GM12892 (cell line): ENCODE measurements around the gene GNG11.

Experiments
- POLR2A ChIP-seq: IDR thresholded peaks from 2 replicates; pipeline ENCODE4 v1.6.1; 2011; ENCODE audit warnings: low read depth, low read length, control low read depth
- POLR2AphosphoS5 ChIP-seq: IDR thresholded peaks from 2 replicates; pipeline ENCODE4 v1.6.1; 2011; ENCODE audit warnings: low read depth, low read length, control low read depth
- TAF1 ChIP-seq: IDR thresholded peaks from 2 replicates; pipeline ENCODE4 v1.6.1; 2011; ENCODE audit warnings: low read depth, mild to moderate bottlenecking, control low read depth, low read length, borderline replicate concordance

GRCh38 chr7:93879356-93879755, 42.2 kb upstream of the GNG11 start:
- TF ChIP-seq TAF1 (no peak), POLR2A (no peak), POLR2AphosphoS5 (no peak)
